Anterior cingulate cortex (tissue), 58 donors: ENCODE measurements around the gene CDHR3.

ENCODE experiments used
- DNase-seq, 58 donors: peaks; one replicate each; lab custom pipeline; 2025; lab: John Stamatoyannopoulos, UW

The CDHR3 gene

DNA sequence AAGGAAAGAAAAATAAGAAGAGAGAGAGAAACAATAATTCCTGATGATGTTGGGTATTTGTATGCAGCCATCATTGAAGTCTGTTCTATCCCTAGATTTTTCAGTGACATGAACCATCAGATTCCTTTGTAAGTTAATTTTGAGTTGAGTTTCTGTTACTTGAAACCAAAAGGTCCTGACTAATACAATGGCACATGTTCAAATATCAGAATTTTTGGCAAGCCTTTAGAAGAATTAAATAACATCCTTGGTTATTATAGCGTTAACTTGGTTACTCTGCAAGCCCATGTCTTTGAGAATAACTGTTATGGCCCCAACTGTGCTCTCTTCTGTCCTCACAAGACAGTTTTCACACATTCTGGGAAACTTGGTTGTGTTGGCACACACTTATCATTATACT is 82.5 kb downstream of the CDHR3 start:
- DNase-seq = no peak

GRCh38 chr7:106047184-106047583 is 84.1 kb downstream of the CDHR3 start:
- DNase-seq = peak in 1 of 58 donors; percentile 22

DNA sequence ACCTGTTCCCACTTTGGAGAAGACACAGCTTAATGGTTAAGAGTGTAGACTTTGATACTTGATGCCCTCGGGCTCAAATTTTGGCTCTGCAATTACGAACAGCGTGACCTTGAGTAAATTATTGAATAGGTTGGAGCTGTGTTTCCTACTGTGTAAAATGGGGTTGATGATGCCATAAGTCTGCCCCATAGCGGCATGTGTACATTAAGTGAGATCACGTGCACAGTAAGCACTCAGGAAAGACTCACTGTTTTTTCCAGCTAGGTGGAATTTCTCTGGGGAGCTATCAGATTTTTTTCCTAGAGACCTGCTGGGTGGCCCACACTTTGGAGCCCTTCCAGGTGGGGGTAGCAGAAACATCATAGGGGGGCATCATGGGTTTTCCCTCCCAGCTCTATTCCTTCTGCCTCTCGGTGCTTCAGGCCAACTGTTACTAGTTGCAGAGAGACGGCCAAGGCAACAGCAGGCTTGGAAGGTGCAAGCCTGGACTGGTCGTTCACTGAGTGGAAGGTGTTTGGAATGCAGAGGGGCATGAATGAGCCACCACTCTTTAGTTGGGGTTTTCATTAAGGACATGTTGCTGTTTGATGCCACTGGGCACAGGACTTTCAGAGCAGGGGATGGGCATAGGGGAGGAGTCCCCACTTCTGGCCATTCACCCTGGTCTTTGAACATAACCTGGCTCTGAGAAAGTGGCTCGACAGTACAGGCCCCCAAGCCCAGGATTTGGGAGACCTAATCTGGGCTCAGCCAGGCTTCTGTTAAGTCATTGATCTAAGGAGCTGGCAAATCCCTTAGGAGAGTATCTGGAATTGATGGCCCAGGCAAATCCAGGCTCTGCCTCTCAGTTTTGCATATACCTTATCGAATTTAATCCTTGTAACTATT is 85.0 kb downstream of the CDHR3 start:
- DNase-seq = no peak

- DNase-seq = no peak
Observed at GRCh38 chr7:106048706-106049020, 85.6 kb downstream of the CDHR3 start.

DNA sequence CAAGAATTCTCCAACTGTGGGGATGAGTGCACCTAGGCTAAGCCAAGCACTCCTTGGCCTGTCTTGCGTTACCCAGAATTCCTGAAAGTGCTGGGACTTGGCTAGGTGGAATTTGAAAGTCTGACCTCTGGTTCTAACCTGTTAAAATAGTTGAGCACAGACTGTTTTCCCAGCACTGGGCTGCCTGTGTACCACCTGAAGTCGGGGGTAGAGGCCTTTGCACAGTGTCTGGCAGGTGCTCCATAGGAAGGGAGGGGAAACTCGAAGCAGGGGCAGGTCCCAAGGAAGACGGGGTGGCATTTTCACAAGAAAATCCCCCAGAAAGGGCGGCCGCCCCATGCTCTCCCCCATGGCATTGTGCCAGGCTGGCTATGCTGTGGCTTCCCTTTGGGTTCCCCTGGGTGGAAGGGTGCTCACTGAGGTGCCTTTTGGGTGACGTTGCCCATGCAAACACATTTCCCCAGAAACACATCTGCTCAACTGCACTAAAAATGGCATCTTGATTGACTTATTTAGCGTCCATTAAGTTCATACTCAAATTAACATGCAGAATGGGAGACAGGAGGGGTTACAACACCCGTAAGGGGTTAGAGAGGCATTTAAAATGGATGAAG is 86.2 kb downstream of the CDHR3 start:
- no peak for DNase-seq

GRCh38 chr7:106050002-106050745 is 87.1 kb downstream of the CDHR3 start:
- DNase-seq = peak in 7 of 58 donors; percentile 14 to 51 (median 16)

DNA sequence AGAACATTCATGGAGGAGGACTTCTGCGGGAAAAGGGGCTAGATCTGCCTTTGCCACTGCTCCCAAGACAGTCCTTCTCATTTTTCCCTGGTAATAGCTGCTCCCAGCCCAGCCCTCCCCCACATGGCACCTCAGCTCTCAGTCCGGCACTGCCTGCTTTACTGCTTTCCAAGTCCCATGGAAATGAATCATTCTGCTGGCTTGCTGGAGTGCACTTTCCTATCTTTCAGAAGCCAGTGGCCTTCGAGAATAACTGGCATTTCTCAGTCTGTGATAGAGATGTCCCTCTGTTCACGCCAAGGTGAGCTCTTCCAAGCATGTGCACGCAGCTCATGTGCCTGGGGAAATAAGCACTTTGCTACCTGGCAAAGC is 87.7 kb downstream of the CDHR3 start:
- peak in 9 of 58 donors; percentile 12 to 29 (median 20) for DNase-seq

GRCh38 chr7:106052681-106053080 is 89.6 kb downstream of the CDHR3 start:
- DNase-seq = no peak

DNA sequence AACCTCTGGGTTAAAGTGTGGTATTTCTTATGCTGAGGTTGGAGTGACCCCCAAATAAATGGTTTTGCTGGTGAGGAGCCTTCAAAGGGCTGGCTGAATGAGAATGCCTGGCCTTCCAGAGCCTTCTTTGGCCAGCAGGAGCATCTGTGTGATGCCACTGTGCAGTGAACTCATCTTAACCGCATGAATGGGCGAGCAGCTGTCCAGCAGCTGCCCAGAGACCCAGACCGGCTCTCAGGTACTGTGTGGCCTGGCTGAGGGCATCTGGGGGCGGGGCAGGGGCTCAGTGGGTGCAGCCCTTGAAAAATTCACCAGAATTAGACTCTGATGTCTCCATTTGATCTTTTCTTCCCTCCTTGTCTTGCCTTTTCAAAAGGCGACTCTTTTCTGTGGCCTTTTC is 90.0 kb downstream of the CDHR3 start:
- no peak for DNase-seq

- DNase-seq = no peak
Observed at GRCh38 chr7:106054156-106054910, 91.3 kb downstream of the CDHR3 start.

DNA sequence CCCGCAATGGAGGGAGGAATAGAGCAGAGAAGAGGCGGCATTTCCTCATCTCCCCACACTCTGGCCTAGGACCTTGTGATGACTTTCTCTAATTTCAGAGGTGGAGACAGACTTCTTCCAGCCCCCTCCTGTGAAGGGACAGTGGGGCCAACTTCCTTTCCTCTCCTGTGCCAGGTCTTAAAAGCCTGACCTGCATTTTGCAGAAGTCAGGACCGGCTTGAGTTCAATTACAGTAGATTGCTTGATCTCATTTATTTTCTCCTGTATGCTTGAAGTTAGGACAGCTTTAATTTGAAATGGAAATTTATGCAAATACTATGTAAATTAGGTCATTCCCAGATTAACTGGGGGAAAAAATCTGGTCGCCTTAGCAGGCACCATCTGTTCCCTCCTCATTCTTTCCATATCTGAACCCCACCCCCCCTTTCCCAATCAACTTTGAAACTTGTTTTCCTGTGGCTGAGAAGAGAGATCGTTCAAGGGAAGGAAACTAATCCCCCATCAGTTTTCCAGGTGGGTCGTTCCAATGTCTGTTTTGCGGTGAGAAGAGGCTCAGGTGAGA is 92.0 kb downstream of the CDHR3 start:
- peak in 1 of 58 donors; percentile 26 for DNase-seq

DNA sequence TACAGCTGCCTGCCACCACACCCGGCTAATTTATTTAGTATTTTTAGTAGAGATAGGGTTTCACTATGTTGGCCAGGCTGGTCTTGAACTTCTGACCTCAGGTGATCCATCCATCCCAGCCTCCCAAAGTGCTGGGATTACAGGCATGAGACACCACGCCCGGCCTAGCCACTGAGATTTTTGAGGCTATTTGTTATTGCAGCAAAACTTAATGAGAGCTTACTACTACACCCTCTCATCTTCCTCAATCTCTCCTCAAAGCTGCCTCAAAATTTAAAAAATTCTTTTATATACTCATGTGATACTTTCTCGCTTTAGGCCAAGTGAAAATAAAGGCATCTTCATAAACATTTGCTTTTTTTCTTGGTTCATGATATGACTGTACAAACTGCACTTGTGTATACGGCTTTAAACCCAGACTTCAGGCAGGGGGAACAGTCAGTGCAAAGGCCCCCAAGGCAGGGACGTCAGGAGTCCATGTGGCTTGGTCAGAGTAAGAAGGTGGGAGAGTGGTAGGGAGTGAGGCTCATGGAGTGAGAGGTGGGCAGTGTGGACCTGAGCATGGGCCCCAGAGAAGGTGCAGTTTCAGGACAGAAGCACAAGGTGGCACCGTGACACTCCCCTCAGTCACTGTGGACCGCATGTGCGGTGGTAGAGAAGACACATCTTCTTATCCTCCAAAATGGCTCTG is 93.6 kb downstream of the CDHR3 start:
- DNase-seq = peak in 52 of 58 donors; percentile 10 to 74 (median 54)

DNA sequence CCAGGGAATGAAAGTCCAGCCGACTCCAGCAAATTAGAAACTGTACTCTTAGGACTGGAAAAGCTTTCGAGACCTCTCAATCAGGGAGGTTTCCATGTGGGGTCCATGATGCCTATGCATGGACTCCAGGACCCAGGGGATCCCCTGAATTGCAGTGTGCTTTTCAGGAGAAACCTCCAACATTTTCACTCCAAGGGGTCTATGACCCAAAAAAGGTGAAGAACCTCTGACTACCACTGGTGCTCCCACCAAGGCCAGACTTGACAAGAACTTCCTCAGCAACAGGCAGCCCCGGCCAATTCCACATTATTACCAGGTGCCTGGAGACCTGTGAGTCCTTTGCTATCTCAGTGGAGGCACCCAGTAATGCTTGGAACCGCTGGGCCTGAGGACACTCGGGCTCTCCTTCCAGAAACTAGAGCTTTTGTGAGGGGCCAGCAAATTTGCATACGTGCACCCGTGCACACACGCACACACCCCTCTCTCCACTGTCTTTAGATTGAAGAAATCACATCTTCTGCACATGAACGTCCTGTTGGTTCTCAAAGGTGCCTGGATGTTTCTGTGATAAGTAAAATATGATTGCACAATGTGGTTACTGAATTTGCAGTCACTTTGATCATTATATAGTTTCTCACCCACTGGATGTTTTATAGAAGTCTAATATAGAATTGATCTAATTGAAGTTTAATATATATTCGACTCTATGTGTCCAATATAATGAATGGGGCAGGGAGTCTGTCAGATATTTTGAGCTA is 94.3 kb downstream of the CDHR3 start:
- peak in 2 of 58 donors; percentile 23 to 52 for DNase-seq

DNA sequence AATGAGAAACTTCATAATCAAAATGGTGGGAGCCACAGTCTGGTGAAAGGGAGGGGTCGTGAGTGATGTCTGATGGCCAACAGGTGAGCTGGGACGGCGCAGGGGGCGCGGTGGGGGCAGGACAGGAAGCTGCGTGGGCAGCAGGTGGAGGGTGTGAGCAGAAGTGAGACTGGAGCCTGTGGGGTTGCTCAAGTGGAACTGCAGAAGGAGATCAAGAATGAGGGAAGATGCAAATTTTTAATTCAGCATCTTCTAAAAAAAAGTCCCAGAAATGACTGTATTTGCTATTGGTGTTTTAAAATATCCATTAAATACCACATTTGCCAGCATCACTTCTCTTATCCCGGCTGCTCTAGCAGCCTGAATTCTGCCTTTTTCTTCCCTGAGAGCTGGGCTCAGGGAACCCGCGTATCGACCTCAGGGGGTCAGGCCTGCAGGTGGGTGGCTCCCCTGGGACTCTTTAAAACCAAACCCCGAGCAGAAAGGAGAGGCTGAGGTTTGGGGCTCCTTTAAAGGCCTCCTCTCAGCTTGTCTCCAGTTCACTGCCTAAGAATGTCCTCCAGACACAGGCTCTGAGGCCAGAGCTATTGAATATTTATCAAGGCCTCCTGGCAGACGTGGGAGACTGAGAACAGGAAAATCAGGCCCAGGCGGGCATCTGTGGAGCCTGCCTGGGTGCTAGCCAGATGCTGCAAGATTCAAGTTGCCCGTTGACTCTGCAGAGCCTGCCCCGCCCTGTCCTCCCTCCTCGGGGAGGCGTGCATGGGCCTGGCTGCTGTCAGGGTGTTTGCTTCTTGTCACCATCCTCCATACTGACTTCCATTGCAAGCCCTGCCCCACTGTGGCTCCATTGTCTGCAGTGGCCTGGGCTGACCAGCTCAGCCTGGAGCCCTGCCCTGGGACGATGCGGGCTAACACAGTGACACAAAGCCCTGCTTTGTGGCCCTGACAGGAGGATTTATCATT is 95.2 kb downstream of the CDHR3 start:
- DNase-seq = peak in 57 of 58 donors; percentile 22 to 96 (median 82)

DNA sequence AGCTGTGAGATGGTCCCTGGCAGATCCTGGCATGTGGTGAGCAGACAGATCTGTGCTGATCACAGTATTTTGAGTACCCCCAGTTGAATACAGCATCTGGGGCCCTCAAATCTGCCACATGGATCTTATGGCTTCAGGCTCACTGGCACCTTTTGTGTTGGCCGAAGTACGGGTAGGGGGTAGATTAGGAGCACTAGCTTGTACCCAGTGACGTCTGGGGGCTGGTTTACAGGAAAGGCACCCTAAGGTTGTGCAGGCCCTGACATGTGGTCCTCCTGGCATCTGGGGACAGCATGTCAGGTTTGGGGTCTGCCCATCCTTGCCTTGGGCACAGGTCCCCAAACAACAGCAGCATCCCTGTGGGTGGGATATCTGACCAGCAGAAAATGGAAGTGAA is 95.9 kb downstream of the CDHR3 start:
- no peak for DNase-seq

GRCh38 chr7:106059556-106059955 is 96.5 kb downstream of the CDHR3 start:
- no peak for DNase-seq

DNA sequence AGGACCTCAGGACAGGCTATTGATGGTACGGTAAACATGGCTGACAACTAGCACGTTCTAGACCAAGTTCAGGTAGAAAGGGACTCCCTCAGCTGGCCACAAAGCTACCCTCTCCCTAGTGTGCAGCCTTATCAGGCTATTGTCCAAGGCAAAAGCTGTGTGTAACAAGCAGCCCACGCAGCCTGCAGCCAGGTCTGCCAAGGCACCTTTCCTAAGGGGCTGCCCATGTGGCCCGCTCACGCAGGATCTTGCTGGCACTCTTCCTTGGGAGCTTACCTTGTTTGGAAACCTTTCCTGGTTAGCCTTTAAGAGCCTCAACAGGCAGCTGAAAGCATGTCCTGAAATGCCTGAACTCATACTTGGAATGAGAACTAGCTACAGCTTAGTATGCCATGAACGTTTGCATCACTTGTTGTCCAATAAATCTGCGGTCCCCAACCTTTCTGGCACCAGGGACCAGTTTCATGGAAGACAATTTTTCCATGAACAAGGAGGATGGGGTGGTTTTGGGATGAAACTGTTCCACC is 97.4 kb downstream of the CDHR3 start:
- DNase-seq = no peak
